HepG2 (cell line): ENCODE measurements around the gene VMO1. TPM values are rescaled to one million over a fixed set of nuclear protein-coding genes. Genes with fewer than 3 reads are reported as not detected.
A peak's percentile ranks its signal among the peaks of the same experiment; 100 is the strongest.

ENCODE experiments used
- ARNT ChIP-seq: fragments of 450-650 bp; IDR thresholded peaks from 2 replicates; pipeline ENCODE4 v1.6.1; 2017
- ARNTL ChIP-seq: sonication (generic); formaldehyde crosslinking; IDR thresholded peaks from 2 replicates; pipeline ENCODE4 v1.4.0; 2020; ENCODE audit warnings: mild to moderate bottlenecking, missing genetic modification reagents
- FOXJ3 ChIP-seq: sonication (generic); formaldehyde crosslinking; IDR thresholded peaks from 2 replicates; pipeline ENCODE4 v1.4.0; 2020; ENCODE audit warnings: missing genetic modification reagents, mild to moderate bottlenecking, borderline replicate concordance
- KLF16 ChIP-seq, 2 experiments: sonication (generic) in 1 of 2; formaldehyde crosslinking in 1 of 2; IDR thresholded peaks; 2 replicates each; pipeline versions ENCODE4 v1.6.1 to v1.8.0; 2016 to 2023; ENCODE audit warnings: missing genetic modification reagents in 2 of 2, missing compliant biosample characterization in 1 of 2
- MBNL3 ChIP-seq: fragments of 250-450 bp; sonication (Bioruptor Pico); conservative IDR thresholded peaks from 2 replicates; pipeline ENCODE4 v1.8.0; 2022; ENCODE audit warnings: mild to moderate bottlenecking, inconsistent platforms
- MIXL1 ChIP-seq: IDR thresholded peaks from 2 replicates; pipeline ENCODE4 v1.6.1; 2016
- PLSCR1 ChIP-seq: sonication (generic); formaldehyde crosslinking; IDR thresholded peaks from 2 replicates; pipeline ENCODE4 v1.5.0; 2020; ENCODE audit warnings: missing genetic modification reagents, mild to moderate bottlenecking, borderline replicate concordance
- POLR2AphosphoS5 ChIP-seq: IDR thresholded peaks from 2 replicates; pipeline ENCODE4 v1.6.1; 2012; ENCODE audit warnings: low read depth, low read length
- POLR2G ChIP-seq: fragments of 200-400 bp; formaldehyde crosslinking; IDR thresholded peaks from 2 replicates; pipeline ENCODE4 v1.6.1; 2018; ENCODE audit warnings: mild to moderate bottlenecking, low read depth, low read length, moderate library complexity
- PRDM10 ChIP-seq: sonication (generic); formaldehyde crosslinking; IDR thresholded peaks from 2 replicates; pipeline ENCODE4 v1.4.0; 2020; ENCODE audit warnings: low read depth, missing genetic modification reagents
- PREB ChIP-seq: sonication (generic); formaldehyde crosslinking; IDR thresholded peaks from 2 replicates; pipeline ENCODE4 v1.4.0; 2020; ENCODE audit warnings: missing genetic modification reagents
- RFX1 ChIP-seq: fragments of 450-650 bp; IDR thresholded peaks from 2 replicates; pipeline ENCODE4 v1.6.1; 2017
- SETDB1 ChIP-seq: sonication (generic); formaldehyde crosslinking; IDR thresholded peaks from 2 replicates; pipeline ENCODE4 v1.5.1; 2020; ENCODE audit warnings: missing genetic modification reagents, mild to moderate bottlenecking, borderline replicate concordance
- SMYD3 ChIP-seq: sonication (generic); formaldehyde crosslinking; IDR thresholded peaks from 2 replicates; pipeline ENCODE4 v1.8.1; 2023; ENCODE audit warnings: mild to moderate bottlenecking, missing genetic modification reagents
- TBP ChIP-seq: sonication (generic); formaldehyde crosslinking; IDR thresholded peaks from 2 replicates; pipeline ENCODE4 v1.5.0; 2020; ENCODE audit warnings: missing genetic modification reagents
- TGIF2 ChIP-seq: IDR thresholded peaks from 2 replicates; pipeline ENCODE4 v1.6.1; 2016; ENCODE audit warnings: control low read depth, missing compliant biosample characterization
- THAP9 ChIP-seq: sonication (generic); formaldehyde crosslinking; IDR thresholded peaks from 2 replicates; pipeline ENCODE4; 2020; ENCODE audit warnings: missing genetic modification reagents, mild to moderate bottlenecking, borderline replicate concordance
- ZBTB21 ChIP-seq: sonication (generic); formaldehyde crosslinking; IDR thresholded peaks from 2 replicates; pipeline ENCODE4 v1.4.0; 2020; ENCODE audit warnings: missing genetic modification reagents
- ZBTB7A ChIP-seq: sonication (generic); formaldehyde crosslinking; IDR thresholded peaks from 2 replicates; pipeline ENCODE4 v1.8.0; 2022; ENCODE audit warnings: mild to moderate bottlenecking, missing genetic modification reagents
- ZNF101 ChIP-seq: sonication (generic); formaldehyde crosslinking; IDR thresholded peaks from 2 replicates; pipeline ENCODE4 v1.4.0; 2020; ENCODE audit warnings: mild to moderate bottlenecking, low read depth, missing genetic modification reagents, borderline replicate concordance
- ZNF251 ChIP-seq: sonication (generic); formaldehyde crosslinking; IDR thresholded peaks from 2 replicates; pipeline ENCODE4 v1.9.0; 2021; ENCODE audit warnings: mild to moderate bottlenecking, missing genetic modification reagents
- ZNF256 ChIP-seq: sonication (generic); formaldehyde crosslinking; conservative IDR thresholded peaks from 2 replicates; pipeline ENCODE4 v1.4.0; 2020; ENCODE audit warnings: missing genetic modification reagents
- ZNF451 ChIP-seq: sonication (generic); formaldehyde crosslinking; IDR thresholded peaks from 2 replicates; pipeline ENCODE4 v1.5.0; 2020; ENCODE audit warnings: mild to moderate bottlenecking, missing genetic modification reagents
- polyA plus RNA-seq, 8 experiments: library from polyadenylated mRNA; depleted of rRNA in 3 of 8; stranded (reverse) in 7 of 8; unstranded in 1 of 8; fragments of >200 nt; fragmentation: Illumina TruSeq in 4 of 8; extraction: Trizol in 4 of 8; gene quantifications; 2 replicates each; pipeline versions ENCODE4 v1.2.1 to v1.2.3, GENCODE V29; 2011 to 2016; ENCODE audit warnings: low read depth in 4 of 8, missing spikeins in 1 of 8, mixed read lengths in 1 of 8; ENCODE audit not compliant: insufficient read depth in 1 of 8
- total RNA-seq, 5 experiments: library from RNA; depleted of rRNA; stranded (reverse); fragments of >200 nt; fragmentation: Illumina TruSeq; extraction: Trizol; gene quantifications; 2 replicates each; pipeline ENCODE4 v1.2.3, GENCODE V29; 2016; ENCODE audit warnings: low read depth in 1 of 5

The VMO1 gene
- total and polyA plus RNA-seq, 2 of the 13 experiments (the other 11 are each of a cell fraction or from before 2014, with no cell fraction given), result not detected

- TF ChIP-seq THAP9 (CRISPR knock-in tag), result peak; percentile 86
- no peak for TF ChIP-seq PREB (CRISPR knock-in tag)
- no peak for TF ChIP-seq PLSCR1
- peak; percentile 90 for TF ChIP-seq SMYD3 (CRISPR knock-in tag)
- TF ChIP-seq POLR2G, result peak; percentile 88
- TF ChIP-seq ZNF101 (CRISPR knock-in tag), result no peak
- TF ChIP-seq FOXJ3 (CRISPR knock-in tag), result peak; percentile 61; the same call in 1 of the 2 replicates
- 0 out of 2 replicates have a peak, but pooled peaks have one; percentile 78 for TF ChIP-seq ZNF256 (CRISPR knock-in tag)
- TF ChIP-seq ZNF251 (CRISPR knock-in tag), result no peak
- peak; percentile 97 for TF ChIP-seq POLR2AphosphoS5
- TF ChIP-seq ZBTB7A, result peak; percentile 61; the same call in 1 of the 2 replicates
- TF ChIP-seq ARNT, result no peak
- no peak; the same call in 1 of the 2 replicates for TF ChIP-seq ZNF451 (CRISPR knock-in tag)
- TF ChIP-seq RFX1, result no peak
- no peak; the same call in 1 of the 2 replicates for TF ChIP-seq TBP (CRISPR knock-in tag)
- TF ChIP-seq MBNL3 (CRISPR knock-in tag), result no peak
- TF ChIP-seq KLF16 (CRISPR knock-in tag; IDR thresholded peaks at IDR 0.05), result peak in 1 of 2 experiments; percentile 93; a peak in 2 of 4 replicates
- TF ChIP-seq MIXL1 (CRISPR knock-in tag), result peak; percentile 83
- 0 out of 2 replicates have a peak, but pooled peaks have one; percentile 50 for TF ChIP-seq PRDM10 (CRISPR knock-in tag)
- TF ChIP-seq ARNTL, result peak; percentile 78; the same call in 1 of the 2 replicates
- TF ChIP-seq TGIF2 (CRISPR knock-in tag), result peak; percentile 99
- TF ChIP-seq ZBTB21, result no peak
- TF ChIP-seq SETDB1 (CRISPR knock-in tag), result no peak
Measured at GRCh38 chr17:4771519-4772234, 14.5 kb downstream of the VMO1 start, which contains the start of gene TM4SF5 (continued).
